ENCODE measurements around the gene RNMT. TPM values are rescaled to one million over a fixed set of nuclear protein-coding genes. Genes with fewer than 3 reads are reported as not detected.

The RNMT gene
- total RNA-seq, 1 experiment from 2014 or later, result 58.2 TPM

GRCh38 chr18:13725566-13726231 lies 774 bp upstream of the RNMT start:
- no peaks in the 10 kb centered on the region for H3K9me3 Mint-ChIP-seq
- peak overlapping the region; percentile 91 for H3K4me3 Mint-ChIP-seq
- no peak overlapping the region for H3K27ac Mint-ChIP-seq
- peak; percentile 43 for ATAC-seq
- H3K36me3 Mint-ChIP-seq, result no peaks in the 10 kb centered on the region
- POLR2A ChIA-PET, result no interaction called here
- DNase-seq (ENCODE audit: low spot score), result no peak
- CTCF ChIA-PET, result interaction anchor here (1.0 kb wide), 1 partner anchor 13 kb away, joined by 4 read pairs; no protein-coding TSS in a partner anchor
- no peaks in the 10 kb centered on the region for H3K27me3 Mint-ChIP-seq (ENCODE audit: low read depth)
- H3K4me1 Mint-ChIP-seq, result peaks cover 27% of the 10 kb centered on the region
- TF ChIP-seq ZBTB43 (CRISPR knock-in tag; IDR thresholded peaks at IDR 0.05), result no peak
- no peak for TF ChIP-seq ARID4B (CRISPR knock-in tag; IDR thresholded peaks at IDR 0.05; ENCODE audit: borderline replicate concordance)
- TF ChIP-seq ZNF423 (CRISPR knock-in tag; IDR thresholded peaks at IDR 0.05), result no peak
- no peak for TF ChIP-seq SP1 (CRISPR knock-in tag; conservative IDR thresholded peaks at IDR 0.05)
- TF ChIP-seq, protein P1, sequence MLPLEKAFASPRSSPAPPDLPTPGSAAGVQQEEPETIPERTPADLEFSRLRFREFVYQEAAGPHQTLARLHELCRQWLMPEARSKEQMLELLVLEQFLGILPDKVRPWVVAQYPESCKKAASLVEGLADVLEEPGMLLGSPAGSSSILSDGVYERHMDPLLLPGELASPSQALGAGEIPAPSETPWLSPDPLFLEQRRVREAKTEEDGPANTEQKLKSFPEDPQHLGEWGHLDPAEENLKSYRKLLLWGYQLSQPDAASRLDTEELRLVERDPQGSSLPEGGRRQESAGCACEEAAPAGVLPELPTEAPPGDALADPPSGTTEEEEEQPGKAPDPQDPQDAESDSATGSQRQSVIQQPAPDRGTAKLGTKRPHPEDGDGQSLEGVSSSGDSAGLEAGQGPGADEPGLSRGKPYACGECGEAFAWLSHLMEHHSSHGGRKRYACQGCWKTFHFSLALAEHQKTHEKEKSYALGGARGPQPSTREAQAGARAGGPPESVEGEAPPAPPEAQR (CRISPR knock-in tag; IDR thresholded peaks at IDR 0.05), result no peak
- TF ChIP-seq, protein P2, sequence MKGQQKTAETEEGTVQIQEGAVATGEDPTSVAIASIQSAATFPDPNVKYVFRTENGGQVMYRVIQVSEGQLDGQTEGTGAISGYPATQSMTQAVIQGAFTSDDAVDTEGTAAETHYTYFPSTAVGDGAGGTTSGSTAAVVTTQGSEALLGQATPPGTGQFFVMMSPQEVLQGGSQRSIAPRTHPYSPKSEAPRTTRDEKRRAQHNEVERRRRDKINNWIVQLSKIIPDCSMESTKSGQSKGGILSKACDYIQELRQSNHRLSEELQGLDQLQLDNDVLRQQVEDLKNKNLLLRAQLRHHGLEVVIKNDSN (CRISPR knock-in tag; IDR thresholded peaks at IDR 0.05), result no peak
- TF ChIP-seq MYBL2 (CRISPR knock-in tag; IDR thresholded peaks at IDR 0.05), result no peak; the same call in 1 of the 2 replicates
- TF ChIP-seq, protein P3, sequence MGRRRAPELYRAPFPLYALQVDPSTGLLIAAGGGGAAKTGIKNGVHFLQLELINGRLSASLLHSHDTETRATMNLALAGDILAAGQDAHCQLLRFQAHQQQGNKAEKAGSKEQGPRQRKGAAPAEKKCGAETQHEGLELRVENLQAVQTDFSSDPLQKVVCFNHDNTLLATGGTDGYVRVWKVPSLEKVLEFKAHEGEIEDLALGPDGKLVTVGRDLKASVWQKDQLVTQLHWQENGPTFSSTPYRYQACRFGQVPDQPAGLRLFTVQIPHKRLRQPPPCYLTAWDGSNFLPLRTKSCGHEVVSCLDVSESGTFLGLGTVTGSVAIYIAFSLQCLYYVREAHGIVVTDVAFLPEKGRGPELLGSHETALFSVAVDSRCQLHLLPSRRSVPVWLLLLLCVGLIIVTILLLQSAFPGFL (CRISPR knock-in tag; IDR thresholded peaks at IDR 0.05; ENCODE audit: borderline replicate concordance), result no peak
- TF ChIP-seq, protein P4, sequence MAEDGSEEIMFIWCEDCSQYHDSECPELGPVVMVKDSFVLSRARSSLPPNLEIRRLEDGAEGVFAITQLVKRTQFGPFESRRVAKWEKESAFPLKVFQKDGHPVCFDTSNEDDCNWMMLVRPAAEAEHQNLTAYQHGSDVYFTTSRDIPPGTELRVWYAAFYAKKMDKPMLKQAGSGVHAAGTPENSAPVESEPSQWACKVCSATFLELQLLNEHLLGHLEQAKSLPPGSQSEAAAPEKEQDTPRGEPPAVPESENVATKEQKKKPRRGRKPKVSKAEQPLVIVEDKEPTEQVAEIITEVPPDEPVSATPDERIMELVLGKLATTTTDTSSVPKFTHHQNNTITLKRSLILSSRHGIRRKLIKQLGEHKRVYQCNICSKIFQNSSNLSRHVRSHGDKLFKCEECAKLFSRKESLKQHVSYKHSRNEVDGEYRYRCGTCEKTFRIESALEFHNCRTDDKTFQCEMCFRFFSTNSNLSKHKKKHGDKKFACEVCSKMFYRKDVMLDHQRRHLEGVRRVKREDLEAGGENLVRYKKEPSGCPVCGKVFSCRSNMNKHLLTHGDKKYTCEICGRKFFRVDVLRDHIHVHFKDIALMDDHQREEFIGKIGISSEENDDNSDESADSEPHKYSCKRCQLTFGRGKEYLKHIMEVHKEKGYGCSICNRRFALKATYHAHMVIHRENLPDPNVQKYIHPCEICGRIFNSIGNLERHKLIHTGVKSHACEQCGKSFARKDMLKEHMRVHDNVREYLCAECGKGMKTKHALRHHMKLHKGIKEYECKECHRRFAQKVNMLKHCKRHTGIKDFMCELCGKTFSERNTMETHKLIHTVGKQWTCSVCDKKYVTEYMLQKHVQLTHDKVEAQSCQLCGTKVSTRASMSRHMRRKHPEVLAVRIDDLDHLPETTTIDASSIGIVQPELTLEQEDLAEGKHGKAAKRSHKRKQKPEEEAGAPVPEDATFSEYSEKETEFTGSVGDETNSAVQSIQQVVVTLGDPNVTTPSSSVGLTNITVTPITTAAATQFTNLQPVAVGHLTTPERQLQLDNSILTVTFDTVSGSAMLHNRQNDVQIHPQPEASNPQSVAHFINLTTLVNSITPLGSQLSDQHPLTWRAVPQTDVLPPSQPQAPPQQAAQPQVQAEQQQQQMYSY (CRISPR knock-in tag; IDR thresholded peaks at IDR 0.05), result no peak
- TF ChIP-seq, protein P5, sequence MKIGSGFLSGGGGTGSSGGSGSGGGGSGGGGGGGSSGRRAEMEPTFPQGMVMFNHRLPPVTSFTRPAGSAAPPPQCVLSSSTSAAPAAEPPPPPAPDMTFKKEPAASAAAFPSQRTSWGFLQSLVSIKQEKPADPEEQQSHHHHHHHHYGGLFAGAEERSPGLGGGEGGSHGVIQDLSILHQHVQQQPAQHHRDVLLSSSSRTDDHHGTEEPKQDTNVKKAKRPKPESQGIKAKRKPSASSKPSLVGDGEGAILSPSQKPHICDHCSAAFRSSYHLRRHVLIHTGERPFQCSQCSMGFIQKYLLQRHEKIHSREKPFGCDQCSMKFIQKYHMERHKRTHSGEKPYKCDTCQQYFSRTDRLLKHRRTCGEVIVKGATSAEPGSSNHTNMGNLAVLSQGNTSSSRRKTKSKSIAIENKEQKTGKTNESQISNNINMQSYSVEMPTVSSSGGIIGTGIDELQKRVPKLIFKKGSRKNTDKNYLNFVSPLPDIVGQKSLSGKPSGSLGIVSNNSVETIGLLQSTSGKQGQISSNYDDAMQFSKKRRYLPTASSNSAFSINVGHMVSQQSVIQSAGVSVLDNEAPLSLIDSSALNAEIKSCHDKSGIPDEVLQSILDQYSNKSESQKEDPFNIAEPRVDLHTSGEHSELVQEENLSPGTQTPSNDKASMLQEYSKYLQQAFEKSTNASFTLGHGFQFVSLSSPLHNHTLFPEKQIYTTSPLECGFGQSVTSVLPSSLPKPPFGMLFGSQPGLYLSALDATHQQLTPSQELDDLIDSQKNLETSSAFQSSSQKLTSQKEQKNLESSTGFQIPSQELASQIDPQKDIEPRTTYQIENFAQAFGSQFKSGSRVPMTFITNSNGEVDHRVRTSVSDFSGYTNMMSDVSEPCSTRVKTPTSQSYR (CRISPR knock-in tag; IDR thresholded peaks at IDR 0.05), result no peak
- TF ChIP-seq FOXJ3 (CRISPR knock-in tag; IDR thresholded peaks at IDR 0.05; ENCODE audit: borderline replicate concordance), result no peak
- no peak for TF ChIP-seq ZNF317 (CRISPR knock-in tag; IDR thresholded peaks at IDR 0.05; ENCODE audit: borderline replicate concordance, low read depth)
- TF ChIP-seq NR2C2 (CRISPR knock-in tag; IDR thresholded peaks at IDR 0.05), result no peak
- no peak for TF ChIP-seq E2F1 (CRISPR knock-in tag; IDR thresholded peaks at IDR 0.05)
- TF ChIP-seq RORB (CRISPR knock-in tag; IDR thresholded peaks at IDR 0.05), result no peak
- TF ChIP-seq, protein P6, sequence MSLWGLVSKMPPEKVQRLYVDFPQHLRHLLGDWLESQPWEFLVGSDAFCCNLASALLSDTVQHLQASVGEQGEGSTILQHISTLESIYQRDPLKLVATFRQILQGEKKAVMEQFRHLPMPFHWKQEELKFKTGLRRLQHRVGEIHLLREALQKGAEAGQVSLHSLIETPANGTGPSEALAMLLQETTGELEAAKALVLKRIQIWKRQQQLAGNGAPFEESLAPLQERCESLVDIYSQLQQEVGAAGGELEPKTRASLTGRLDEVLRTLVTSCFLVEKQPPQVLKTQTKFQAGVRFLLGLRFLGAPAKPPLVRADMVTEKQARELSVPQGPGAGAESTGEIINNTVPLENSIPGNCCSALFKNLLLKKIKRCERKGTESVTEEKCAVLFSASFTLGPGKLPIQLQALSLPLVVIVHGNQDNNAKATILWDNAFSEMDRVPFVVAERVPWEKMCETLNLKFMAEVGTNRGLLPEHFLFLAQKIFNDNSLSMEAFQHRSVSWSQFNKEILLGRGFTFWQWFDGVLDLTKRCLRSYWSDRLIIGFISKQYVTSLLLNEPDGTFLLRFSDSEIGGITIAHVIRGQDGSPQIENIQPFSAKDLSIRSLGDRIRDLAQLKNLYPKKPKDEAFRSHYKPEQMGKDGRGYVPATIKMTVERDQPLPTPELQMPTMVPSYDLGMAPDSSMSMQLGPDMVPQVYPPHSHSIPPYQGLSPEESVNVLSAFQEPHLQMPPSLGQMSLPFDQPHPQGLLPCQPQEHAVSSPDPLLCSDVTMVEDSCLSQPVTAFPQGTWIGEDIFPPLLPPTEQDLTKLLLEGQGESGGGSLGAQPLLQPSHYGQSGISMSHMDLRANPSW (CRISPR knock-in tag; conservative IDR thresholded peaks at IDR 0.05; ENCODE audit: low read depth), result no peak

Data from WTC11 (cell line).